Lower lobe of right lung (tissue), 2 donors: ENCODE data around the gene SCD. TPM values are rescaled to one million over a fixed set of nuclear protein-coding genes. Genes with fewer than 3 reads are reported as not detected.
A peak's percentile ranks its signal among the peaks of the same experiment; 100 is the strongest.

Experiments used
- ATAC-seq, 2 donors: fragments of 200-7000 bp; cut with Tn5 transposase; one replicate each; pipeline ENCODE4 v1.9.1; 2020 to 2022; ENCODE audit warnings: mild to moderate bottlenecking in 2 of 2, moderate library complexity in 2 of 2
- DNase-seq: peaks from one replicate; pipeline ENCODE4 v3.0.0-alpha.2; 2020
- H3K27ac ChIP-seq: fragments of 200-600 bp; one replicate; pipeline ENCODE4 v1.8.0; 2022
- H3K27me3 ChIP-seq: fragments of 200-600 bp; one replicate; pipeline ENCODE4 v1.8.0; 2022; ENCODE audit warnings: low read depth
- H3K36me3 ChIP-seq: fragments of 200-600 bp; one replicate; pipeline ENCODE4 v1.8.0; 2022; ENCODE audit warnings: mild to moderate bottlenecking
- H3K4me1 ChIP-seq: fragments of 200-600 bp; one replicate; pipeline ENCODE4 v1.8.0; 2022
- H3K4me3 ChIP-seq: fragments of 200-600 bp; one replicate; pipeline ENCODE4 v1.8.0; 2022; ENCODE audit warnings: mild to moderate bottlenecking
- H3K9me3 ChIP-seq: fragments of 200-600 bp; one replicate; pipeline ENCODE4 v1.8.0; 2022
- intact Hi-C: fragments of 100-400 bp; cut with DNase I; formaldehyde crosslinking; loops from one replicate; pipeline ENCODE4 v1.11.0; 2022
- total RNA-seq: library from RNA; stranded (reverse); fragmentation: NEBNext Ultra II Directional; extraction: Animal tissue kit (Norgen Biotek cat#: 25700); gene quantifications from one replicate; pipeline ENCODE4 v1.2.1, GENCODE V29; 2021
- TF ChIP-seq, protein P1 (sequence below): fragments of 200-600 bp; IDR thresholded peaks from one replicate; pipeline ENCODE4 v1.8.0; 2022; ENCODE audit warnings: antibody characterized with exemption, mild to moderate bottlenecking
- donor health status: DM: no; HTN: yes; CAD: no; lungs with severe emphysema.

SCD gene
- total RNA-seq, 1 donor from 2014 or later: 327 TPM

DNA sequence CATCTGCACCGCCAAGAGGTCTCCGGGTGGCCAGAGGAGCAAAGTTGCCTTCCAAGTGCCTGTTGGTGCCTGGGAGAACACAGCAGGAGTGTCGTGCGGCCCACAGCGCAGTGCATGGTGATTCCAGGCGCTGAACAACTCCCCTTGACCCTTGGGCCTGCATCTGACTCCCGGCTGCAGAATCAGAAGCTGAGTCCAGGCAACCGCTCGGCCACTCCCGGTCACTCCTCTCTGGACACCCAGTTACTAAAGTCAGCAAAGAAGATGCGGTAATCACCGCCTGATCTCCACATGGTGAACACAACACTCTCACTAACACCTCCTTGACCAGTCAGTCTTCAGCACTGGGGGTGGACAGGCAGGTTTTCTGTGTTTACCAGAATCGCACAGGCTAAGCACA lies 35.5 kb downstream of the SCD start:
- no peaks in the 10 kb centered on the region for H3K36me3 ChIP-seq

DNA sequence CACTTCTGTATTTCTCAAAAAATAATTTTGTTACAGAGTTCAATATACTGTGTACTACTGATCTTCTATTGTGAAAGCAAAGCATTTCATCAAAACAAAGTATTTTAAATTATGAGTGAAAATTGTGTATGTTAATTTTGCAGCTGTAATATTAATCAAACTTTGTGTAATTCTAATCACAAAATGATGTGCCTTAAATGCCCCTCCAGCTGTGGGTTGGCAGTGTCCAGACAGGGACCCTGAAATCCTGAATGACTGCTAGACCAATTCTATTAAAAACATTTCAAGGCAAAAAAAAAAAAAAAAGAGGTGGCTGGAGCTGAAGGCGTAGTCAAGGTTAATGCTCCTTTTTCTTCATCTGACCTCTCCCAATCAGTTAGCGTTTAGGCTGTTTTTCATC lies 36.2 kb downstream of the SCD start:
- TF ChIP-seq, protein P1, sequence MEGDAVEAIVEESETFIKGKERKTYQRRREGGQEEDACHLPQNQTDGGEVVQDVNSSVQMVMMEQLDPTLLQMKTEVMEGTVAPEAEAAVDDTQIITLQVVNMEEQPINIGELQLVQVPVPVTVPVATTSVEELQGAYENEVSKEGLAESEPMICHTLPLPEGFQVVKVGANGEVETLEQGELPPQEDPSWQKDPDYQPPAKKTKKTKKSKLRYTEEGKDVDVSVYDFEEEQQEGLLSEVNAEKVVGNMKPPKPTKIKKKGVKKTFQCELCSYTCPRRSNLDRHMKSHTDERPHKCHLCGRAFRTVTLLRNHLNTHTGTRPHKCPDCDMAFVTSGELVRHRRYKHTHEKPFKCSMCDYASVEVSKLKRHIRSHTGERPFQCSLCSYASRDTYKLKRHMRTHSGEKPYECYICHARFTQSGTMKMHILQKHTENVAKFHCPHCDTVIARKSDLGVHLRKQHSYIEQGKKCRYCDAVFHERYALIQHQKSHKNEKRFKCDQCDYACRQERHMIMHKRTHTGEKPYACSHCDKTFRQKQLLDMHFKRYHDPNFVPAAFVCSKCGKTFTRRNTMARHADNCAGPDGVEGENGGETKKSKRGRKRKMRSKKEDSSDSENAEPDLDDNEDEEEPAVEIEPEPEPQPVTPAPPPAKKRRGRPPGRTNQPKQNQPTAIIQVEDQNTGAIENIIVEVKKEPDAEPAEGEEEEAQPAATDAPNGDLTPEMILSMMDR: no peak
- H3K27ac ChIP-seq: no peak overlapping the region
- intact Hi-C loops: no loop called here
- H3K4me3 ChIP-seq: no peak overlapping the region
- H3K9me3 ChIP-seq: no peaks in the 10 kb centered on the region
- H3K4me1 ChIP-seq: no peaks in the 10 kb centered on the region
- no peaks in the 10 kb centered on the region for H3K27me3 ChIP-seq
- no peak for DNase-seq
- ATAC-seq: peak in 1 of 2 donors; percentile 34
- no peaks in the 10 kb centered on the region for H3K36me3 ChIP-seq

More for the DNA sequence above, 35.5 kb downstream of the SCD start:
- H3K4me1 ChIP-seq: no peaks in the 10 kb centered on the region
- no peak overlapping the region for H3K4me3 ChIP-seq
- peak; percentile 23 to 56 for ATAC-seq
- no peak for DNase-seq
- no peaks in the 10 kb centered on the region for H3K27me3 ChIP-seq
- intact Hi-C loops: no loop called here
- TF ChIP-seq, protein P1: no peak
- H3K9me3 ChIP-seq: no peaks in the 10 kb centered on the region
- no peak overlapping the region for H3K27ac ChIP-seq

DNA sequence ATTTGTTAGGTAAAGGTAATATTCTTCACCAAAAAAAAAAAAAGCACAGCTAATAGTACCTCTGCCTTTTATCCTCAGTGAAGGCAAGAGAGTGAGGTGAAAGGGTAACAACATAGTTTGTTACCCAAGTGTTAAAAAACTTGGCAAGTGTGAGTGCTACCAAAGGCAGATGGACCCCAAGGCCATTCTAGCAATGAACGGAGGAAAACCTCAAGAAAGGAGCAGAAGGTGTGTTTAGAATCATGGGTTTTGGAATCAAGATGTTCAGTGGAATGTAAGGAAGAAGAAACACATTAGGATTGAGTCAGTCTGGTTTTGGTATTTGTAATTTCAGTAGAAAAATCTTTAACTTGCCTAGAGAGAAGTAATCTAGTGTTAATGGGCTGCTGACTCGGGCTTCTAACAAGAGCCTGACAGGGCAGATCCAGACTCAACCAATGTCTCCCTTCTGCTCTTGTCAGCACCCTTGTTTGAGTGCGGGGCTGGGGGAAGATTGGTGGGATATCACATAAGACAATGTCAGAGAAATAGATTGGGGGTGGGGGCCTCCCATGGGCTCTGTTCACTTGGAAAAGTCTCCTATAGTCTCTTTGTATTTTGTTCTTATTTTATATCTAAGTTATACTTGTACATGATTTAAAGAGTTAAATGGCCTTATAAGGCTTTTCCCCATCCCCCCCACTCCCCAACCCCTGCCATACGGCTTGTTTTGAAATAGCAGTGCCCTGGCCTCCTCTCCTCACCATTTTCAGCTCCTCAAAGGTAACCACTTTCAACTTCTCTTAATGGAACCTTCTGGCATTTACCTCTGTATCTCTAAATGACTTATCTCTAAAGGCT lies 44.4 kb downstream of the SCD start:
- Histone ChIP-seq H3K36me3 (no peaks in the 10 kb centered on the region), H3K9me3 (no peaks in the 10 kb centered on the region), H3K27me3 (no peaks in the 10 kb centered on the region), H3K4me3 (no peak overlapping the region), H3K4me1 (no peaks in the 10 kb centered on the region), H3K27ac (no peak overlapping the region)
- TF ChIP-seq, protein P1: no peak
- no peak for DNase-seq
- intact Hi-C loops: no loop called here
- ATAC-seq: no peak

DNA sequence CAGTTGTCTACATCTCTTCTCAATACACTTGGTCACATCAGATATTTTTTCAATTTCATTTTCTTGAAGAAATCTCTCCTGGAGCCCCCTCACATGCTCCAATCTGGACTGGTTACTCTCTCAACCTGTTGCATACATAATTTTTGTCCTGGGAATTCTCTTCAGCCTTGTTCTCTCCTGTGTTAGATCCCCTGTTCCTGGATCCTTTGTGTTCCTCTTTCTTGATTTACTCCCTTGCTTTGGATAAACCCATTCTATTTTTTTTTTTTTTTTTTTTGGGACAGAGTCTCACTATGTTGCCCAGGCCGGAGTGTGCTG lies 45.6 kb downstream of the SCD start:
- Histone ChIP-seq H3K36me3 (no peaks in the 10 kb centered on the region), H3K4me1 (no peaks in the 10 kb centered on the region), H3K27me3 (no peaks in the 10 kb centered on the region), H3K4me3 (no peak overlapping the region), H3K9me3 (no peaks in the 10 kb centered on the region), H3K27ac (no peak overlapping the region)
- ATAC-seq: peak in 1 of 2 donors; percentile 29
- intact Hi-C loops: no loop called here
- no peak for DNase-seq
- TF ChIP-seq, protein P1: no peak

DNA sequence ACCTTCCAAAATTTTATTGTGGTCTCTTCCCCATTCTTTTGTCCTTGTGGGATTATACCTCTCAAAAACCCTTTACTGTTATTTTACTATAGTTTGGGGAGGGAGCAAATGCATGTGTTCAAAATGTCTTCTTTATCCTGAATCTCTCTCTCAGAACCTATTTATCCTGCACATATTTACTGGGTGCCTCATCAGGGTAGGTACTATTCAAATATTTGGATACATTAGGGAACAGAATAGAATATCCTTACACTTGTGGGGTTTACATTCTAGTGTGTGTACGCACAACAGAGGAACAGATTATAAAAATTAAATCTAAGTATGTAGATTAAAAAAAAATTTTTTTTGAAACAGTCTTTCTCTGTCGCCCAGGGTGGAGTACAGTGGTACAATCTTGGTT lies 48.6 kb downstream of the SCD start:
- H3K4me3 ChIP-seq: no peak overlapping the region
- DNase-seq: no peak
- H3K27me3 ChIP-seq: no peaks in the 10 kb centered on the region
- no peak overlapping the region for H3K27ac ChIP-seq
- no peak for ATAC-seq
- no peaks in the 10 kb centered on the region for H3K9me3 ChIP-seq
- H3K4me1 ChIP-seq: no peaks in the 10 kb centered on the region
- intact Hi-C loops: no loop called here
- TF ChIP-seq, protein P1: no peak
- no peaks in the 10 kb centered on the region for H3K36me3 ChIP-seq
